ENCODE data around the gene LCN12. TPM values are rescaled to one million over a fixed set of nuclear protein-coding genes. Genes with fewer than 3 reads are reported as not detected.

The LCN12 gene
- total RNA-seq, 1 donor from 2014 or later: not detected

DNA sequence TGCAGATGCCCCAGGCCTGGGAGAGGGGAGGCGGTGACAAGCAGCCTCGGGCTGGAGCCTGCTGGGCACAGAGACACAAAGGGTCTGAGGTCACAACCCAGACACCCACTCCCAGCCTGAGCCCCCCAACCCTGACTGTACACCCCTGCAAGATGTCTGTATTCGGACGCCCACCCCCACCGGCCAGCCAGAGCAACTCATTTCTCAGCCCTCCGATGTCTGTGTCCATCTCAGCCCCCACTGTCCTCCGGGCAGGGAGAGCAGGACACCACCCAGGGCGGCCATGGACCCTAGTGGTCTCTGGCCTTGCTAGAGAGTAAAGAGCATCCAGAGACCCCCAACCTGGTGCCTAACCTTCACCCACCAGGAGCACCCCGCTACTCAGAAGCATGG, 3.9 kb downstream of the LCN12 start:
- H2AFZ ChIP-seq (replicated peaks): no peak overlapping the region
- H3K4me3 Mint-ChIP-seq: no peak overlapping the region
- H3K79me2 ChIP-seq (ENCODE audit: low read depth): no peaks in the 10 kb centered on the region
- no peak for DNase-seq (ENCODE audit: low spot score)
- H3K36me3 Mint-ChIP-seq: peaks cover 3% of the 10 kb centered on the region
- H3K4me3 ChIP-seq: no peak overlapping the region
- H3K27ac Mint-ChIP-seq: no peak overlapping the region
- H3K9ac ChIP-seq: no peak overlapping the region
- peaks cover 8% of the 10 kb centered on the region for H3K27me3 Mint-ChIP-seq (ENCODE audit: insufficient read depth, low read depth)
- peaks cover 9% of the 10 kb centered on the region for H3K4me1 ChIP-seq
- H4K20me1 ChIP-seq (ENCODE audit: low read depth): no peaks in the 10 kb centered on the region
- H3F3A ChIP-seq (ENCODE audit: low read depth): no peaks in the 10 kb centered on the region
- H3K27ac ChIP-seq: no peak overlapping the region
- no peaks in the 10 kb centered on the region for H3K36me3 ChIP-seq
- no peak overlapping the region for H3K4me2 ChIP-seq
- no peaks in the 10 kb centered on the region for H3K27me3 ChIP-seq
- no peaks in the 10 kb centered on the region for H3K9me3 ChIP-seq (ENCODE audit: low read depth)
- no peaks in the 10 kb centered on the region for H3K9me3 Mint-ChIP-seq
- peaks cover 2% of the 10 kb centered on the region for H3K4me1 Mint-ChIP-seq
- TF ChIP-seq EZH2phosphoT487 (IDR thresholded peaks at IDR 0.05) (no peak), EZH2 (IDR thresholded peaks at IDR 0.05) (no peak)
- TF ChIP-seq, protein P1, sequence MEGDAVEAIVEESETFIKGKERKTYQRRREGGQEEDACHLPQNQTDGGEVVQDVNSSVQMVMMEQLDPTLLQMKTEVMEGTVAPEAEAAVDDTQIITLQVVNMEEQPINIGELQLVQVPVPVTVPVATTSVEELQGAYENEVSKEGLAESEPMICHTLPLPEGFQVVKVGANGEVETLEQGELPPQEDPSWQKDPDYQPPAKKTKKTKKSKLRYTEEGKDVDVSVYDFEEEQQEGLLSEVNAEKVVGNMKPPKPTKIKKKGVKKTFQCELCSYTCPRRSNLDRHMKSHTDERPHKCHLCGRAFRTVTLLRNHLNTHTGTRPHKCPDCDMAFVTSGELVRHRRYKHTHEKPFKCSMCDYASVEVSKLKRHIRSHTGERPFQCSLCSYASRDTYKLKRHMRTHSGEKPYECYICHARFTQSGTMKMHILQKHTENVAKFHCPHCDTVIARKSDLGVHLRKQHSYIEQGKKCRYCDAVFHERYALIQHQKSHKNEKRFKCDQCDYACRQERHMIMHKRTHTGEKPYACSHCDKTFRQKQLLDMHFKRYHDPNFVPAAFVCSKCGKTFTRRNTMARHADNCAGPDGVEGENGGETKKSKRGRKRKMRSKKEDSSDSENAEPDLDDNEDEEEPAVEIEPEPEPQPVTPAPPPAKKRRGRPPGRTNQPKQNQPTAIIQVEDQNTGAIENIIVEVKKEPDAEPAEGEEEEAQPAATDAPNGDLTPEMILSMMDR (IDR thresholded peaks at IDR 0.05): no peak

DNA sequence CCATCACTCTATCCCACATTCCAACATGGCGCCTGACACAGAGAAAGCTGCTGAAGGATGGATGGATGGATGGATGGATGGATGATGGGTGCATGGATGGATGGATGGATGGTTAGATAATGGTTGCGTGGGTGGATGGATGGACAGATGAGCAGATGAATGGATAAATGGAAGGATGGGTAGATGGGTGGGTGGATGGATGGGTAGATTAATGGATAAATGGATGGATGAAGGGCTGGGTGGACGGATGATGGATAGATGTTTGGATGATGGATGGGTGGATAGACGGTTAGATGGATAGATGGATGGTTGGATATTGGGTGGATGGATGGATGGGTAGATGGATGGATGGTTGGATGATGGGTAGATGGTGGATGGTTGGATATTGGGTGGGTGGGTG, 4.5 kb downstream of the LCN12 start:
- Mint-ChIP-seq H3K4me1 (peaks cover 2% of the 10 kb centered on the region), H3K27me3 (ENCODE audit: insufficient read depth, low read depth) (peaks cover 9% of the 10 kb centered on the region), H3K36me3 (peaks cover 3% of the 10 kb centered on the region), H3K4me3 (no peak overlapping the region), H3K27ac (no peak overlapping the region), H3K9me3 (no peaks in the 10 kb centered on the region)
- H3K9ac ChIP-seq: no peak overlapping the region
- no peaks in the 10 kb centered on the region for H4K20me1 ChIP-seq (ENCODE audit: low read depth)
- H3K4me2 ChIP-seq: no peak overlapping the region
- no peak overlapping the region for H2AFZ ChIP-seq (replicated peaks)
- H3K36me3 ChIP-seq: no peaks in the 10 kb centered on the region
- no peaks in the 10 kb centered on the region for H3K27me3 ChIP-seq
- no peaks in the 10 kb centered on the region for H3F3A ChIP-seq (ENCODE audit: low read depth)
- no peaks in the 10 kb centered on the region for H3K9me3 ChIP-seq (ENCODE audit: low read depth)
- no peak overlapping the region for H3K27ac ChIP-seq
- peaks cover 2% of the 10 kb centered on the region for H3K4me1 ChIP-seq
- no peaks in the 10 kb centered on the region for H3K79me2 ChIP-seq (ENCODE audit: low read depth)
- no peak for TF ChIP-seq EZH2phosphoT487 (IDR thresholded peaks at IDR 0.05)
- TF ChIP-seq, protein P1 (IDR thresholded peaks at IDR 0.05): no peak
- TF ChIP-seq EZH2 (IDR thresholded peaks at IDR 0.05): no peak
- no peak for DNase-seq (ENCODE audit: low spot score)
- no peak overlapping the region for H3K4me3 ChIP-seq

DNA sequence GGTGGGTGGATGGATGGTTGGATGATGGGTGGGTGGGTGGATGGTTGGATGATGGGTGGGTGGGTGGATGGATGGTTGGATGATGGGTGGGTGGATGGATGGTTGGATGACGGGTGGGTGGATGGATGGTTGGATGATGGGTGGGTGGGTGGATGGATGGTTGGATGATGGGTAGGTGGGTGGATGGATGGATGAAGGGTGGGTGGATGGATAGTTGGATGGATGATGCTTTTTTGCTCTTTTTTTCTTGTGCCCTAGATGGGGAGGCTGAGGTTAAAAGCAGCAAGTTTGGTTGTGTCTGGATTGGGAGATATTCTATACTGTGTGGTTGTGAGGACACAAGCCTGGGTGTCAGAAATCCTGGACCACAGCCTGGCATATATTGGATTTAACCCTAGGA, 5.4 kb downstream of the LCN12 start:
- Histone ChIP-seq H3K4me3 (no peak overlapping the region), H3K9ac (no peak overlapping the region), H4K20me1 (ENCODE audit: low read depth) (no peaks in the 10 kb centered on the region), H3K27me3 (no peaks in the 10 kb centered on the region), H3K79me2 (ENCODE audit: low read depth) (no peaks in the 10 kb centered on the region), H3K9me3 (ENCODE audit: low read depth) (no peaks in the 10 kb centered on the region), H3K27ac (no peak overlapping the region), H3F3A (ENCODE audit: low read depth) (no peaks in the 10 kb centered on the region), H3K4me1 (no peaks in the 10 kb centered on the region), H3K36me3 (no peaks in the 10 kb centered on the region), H2AFZ (replicated peaks) (no peak overlapping the region), H3K4me2 (no peak overlapping the region)
- H3K4me1 Mint-ChIP-seq: peaks cover 2% of the 10 kb centered on the region
- H3K36me3 Mint-ChIP-seq: peaks cover 3% of the 10 kb centered on the region
- TF ChIP-seq EZH2 (IDR thresholded peaks at IDR 0.05) (no peak), EZH2phosphoT487 (IDR thresholded peaks at IDR 0.05) (no peak)
- TF ChIP-seq, protein P1 (IDR thresholded peaks at IDR 0.05): no peak
- no peak overlapping the region for H3K4me3 Mint-ChIP-seq
- H3K27ac Mint-ChIP-seq: no peak overlapping the region
- peaks cover 9% of the 10 kb centered on the region for H3K27me3 Mint-ChIP-seq (ENCODE audit: insufficient read depth, low read depth)
- H3K9me3 Mint-ChIP-seq: no peaks in the 10 kb centered on the region
- no peak for DNase-seq (ENCODE audit: low spot score)

All from neural progenitor cell (in vitro differentiated cells).